SK-N-SH treated with all-trans-retinoic acid at 6 μM for 48 hours (cell line): ENCODE data around the gene SSBP4.

Experiments
- ZC3H10 ChIP-seq: fragments of 250-450 bp; sonication (Bioruptor Pico); IDR thresholded peaks from 2 replicates; pipeline ENCODE4 v1.5.1; 2021; ENCODE audit warnings: mild to moderate bottlenecking, moderate library complexity
- TF ChIP-seq, protein P1 (sequence below): fragments of 250-450 bp; sonication (Bioruptor Pico); IDR thresholded peaks from 2 replicates; pipeline ENCODE4 v1.8.0; 2020; ENCODE audit warnings: mild to moderate bottlenecking, moderate library complexity, borderline replicate concordance

DNA sequence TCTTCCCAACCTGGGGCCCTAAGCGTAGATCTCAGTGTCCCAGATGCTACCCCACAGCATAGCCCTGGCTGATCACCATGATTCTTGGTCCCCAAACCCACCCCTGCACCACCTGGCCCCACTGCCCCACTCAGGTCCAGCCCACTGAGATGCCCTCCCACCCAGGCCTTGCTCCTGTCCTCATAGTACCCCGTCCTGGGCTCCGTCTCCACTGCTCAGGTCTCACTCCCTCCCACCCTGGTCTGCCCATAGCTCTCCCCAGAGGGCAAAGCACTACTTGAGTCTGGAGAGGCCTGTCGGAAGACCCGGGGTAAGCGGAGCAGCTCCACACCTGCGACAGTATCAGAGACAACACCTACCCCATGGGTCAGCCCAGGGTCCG is 54.5 kb downstream of the SSBP4 start:
- TF ChIP-seq, protein P1, sequence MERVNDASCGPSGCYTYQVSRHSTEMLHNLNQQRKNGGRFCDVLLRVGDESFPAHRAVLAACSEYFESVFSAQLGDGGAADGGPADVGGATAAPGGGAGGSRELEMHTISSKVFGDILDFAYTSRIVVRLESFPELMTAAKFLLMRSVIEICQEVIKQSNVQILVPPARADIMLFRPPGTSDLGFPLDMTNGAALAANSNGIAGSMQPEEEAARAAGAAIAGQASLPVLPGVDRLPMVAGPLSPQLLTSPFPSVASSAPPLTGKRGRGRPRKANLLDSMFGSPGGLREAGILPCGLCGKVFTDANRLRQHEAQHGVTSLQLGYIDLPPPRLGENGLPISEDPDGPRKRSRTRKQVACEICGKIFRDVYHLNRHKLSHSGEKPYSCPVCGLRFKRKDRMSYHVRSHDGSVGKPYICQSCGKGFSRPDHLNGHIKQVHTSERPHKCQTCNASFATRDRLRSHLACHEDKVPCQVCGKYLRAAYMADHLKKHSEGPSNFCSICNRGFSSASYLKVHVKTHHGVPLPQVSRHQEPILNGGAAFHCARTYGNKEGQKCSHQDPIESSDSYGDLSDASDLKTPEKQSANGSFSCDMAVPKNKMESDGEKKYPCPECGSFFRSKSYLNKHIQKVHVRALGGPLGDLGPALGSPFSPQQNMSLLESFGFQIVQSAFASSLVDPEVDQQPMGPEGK (CRISPR knock-in tag): no peak
- TF ChIP-seq ZC3H10 (CRISPR knock-in tag): no peak
